ENCODE data around the gene HKDC1. TPM values are rescaled to one million over a fixed set of nuclear protein-coding genes. Genes with fewer than 3 reads are reported as not detected.
"Not testable (repeated sequence)": the region's sequence is repeated elsewhere in the genome, so short reads cannot be mapped to it uniquely, and the experiment has no call there.

The HKDC1 gene
- polyA plus RNA-seq, 1 of the 3 experiments (the other 2 are of a cell fraction) = 0.10 TPM

DNA sequence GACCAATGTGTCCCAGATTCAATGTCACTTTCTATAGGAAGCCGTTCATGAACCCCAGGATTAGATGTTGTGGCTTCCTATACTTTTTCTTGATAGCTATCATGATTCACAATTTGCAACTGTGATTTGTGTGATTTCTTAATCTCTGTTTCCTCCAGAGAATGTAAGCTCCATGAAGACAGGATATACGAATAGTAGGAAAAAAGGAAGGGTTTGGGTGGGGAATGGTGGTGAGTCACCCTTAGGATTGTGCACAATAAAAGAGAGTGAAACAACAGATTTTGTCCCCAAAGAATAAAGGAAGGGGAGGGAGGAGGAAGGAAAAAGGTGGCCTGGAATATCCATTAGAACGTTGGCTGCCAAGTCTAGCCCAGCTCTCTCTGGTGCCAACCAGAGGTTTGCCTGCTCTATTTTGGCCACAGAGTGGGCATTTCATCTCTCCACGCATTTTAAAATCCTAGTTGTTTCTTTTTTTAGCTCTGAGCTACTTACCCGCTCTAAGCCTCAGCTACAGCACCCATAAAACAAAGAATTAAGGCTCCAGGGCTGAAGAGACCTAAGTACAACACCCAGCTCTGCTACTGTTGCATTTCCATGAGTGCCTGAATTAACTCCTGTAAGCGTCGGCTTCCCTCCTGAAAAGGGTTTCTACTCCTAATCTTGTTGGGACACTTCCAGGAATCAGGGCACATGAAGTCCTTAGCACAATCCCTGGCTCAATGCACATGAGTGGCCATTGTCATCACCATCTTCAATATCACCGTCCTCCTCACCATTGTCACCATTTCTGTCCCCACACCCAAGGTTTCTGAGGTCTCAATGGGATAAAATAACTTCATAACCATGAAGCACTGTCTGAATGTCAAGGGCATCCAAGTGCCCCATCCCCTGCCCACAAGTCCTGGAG is 61.6 kb downstream of the HKDC1 start:
- Histone ChIP-seq H3K36me3 (replicated peaks in 1 of 2; ENCODE audit: control insufficient read depth in 1 of 2, insufficient read depth in 2 of 2, low read length in 1 of 2) (no peaks in the 10 kb centered on the region), H4K20me1 (ENCODE audit: insufficient read depth) (no peaks in the 10 kb centered on the region), H3K79me2 (ENCODE audit: insufficient read depth) (no peaks in the 10 kb centered on the region), H3K27ac (ENCODE audit: low read depth in 2 of 2, low read length in 1 of 2) (no peak overlapping the region), H3K27me3 (ENCODE audit: insufficient read depth) (no peaks in the 10 kb centered on the region; the same call in 1 of the 2 replicates), H3F3A (replicated peaks; ENCODE audit: insufficient read depth) (no peaks in the 10 kb centered on the region), H3K4me1 (ENCODE audit: control insufficient read depth in 1 of 2, insufficient read depth in 2 of 2, low read depth in 1 of 2, low read length in 1 of 2) (no peaks in the 10 kb centered on the region), H3K9me3 (no peaks in the 10 kb centered on the region), H3K4me2 (no peak overlapping the region), H3K9ac (no peak overlapping the region), H2AFZ (ENCODE audit: low read depth) (no peak overlapping the region), H3K4me3 (ENCODE audit: low read depth in 2 of 2, low read length in 1 of 2) (no peak overlapping the region), H3K9me2 (no peaks in the 10 kb centered on the region)
- WGBS (ENCODE audit: low lambda C conversion rate) = 76% methylated on average over 8 of the region's 8 CpGs
- DNase-seq = no peak
- CTCF ChIA-PET = no interaction called here
- POLR2A ChIA-PET = no interaction called here
- TF ChIP-seq TCF12 (IDR thresholded peaks at IDR 0.05) (no peak), RXRA (IDR thresholded peaks at IDR 0.05; ENCODE audit: borderline replicate concordance, low read depth) (no peak), EZH2phosphoT487 (IDR thresholded peaks at IDR 0.05; ENCODE audit: borderline replicate concordance, low read depth) (no peak), YY1 (IDR thresholded peaks at IDR 0.05; ENCODE audit: low read depth) (no peak), ELF1 (IDR thresholded peaks at IDR 0.05) (no peak), SMC3 (IDR thresholded peaks at IDR 0.05; ENCODE audit: low read depth, low read length) (no peak), MAX (IDR thresholded peaks at IDR 0.05; ENCODE audit: low read depth) (no peak), RFX5 (IDR thresholded peaks at IDR 0.05; ENCODE audit: low read length) (no peak), ZBTB33 (IDR thresholded peaks at IDR 0.05; ENCODE audit: borderline replicate concordance, low read depth) (no peak)
- TF ChIP-seq, protein P1, sequence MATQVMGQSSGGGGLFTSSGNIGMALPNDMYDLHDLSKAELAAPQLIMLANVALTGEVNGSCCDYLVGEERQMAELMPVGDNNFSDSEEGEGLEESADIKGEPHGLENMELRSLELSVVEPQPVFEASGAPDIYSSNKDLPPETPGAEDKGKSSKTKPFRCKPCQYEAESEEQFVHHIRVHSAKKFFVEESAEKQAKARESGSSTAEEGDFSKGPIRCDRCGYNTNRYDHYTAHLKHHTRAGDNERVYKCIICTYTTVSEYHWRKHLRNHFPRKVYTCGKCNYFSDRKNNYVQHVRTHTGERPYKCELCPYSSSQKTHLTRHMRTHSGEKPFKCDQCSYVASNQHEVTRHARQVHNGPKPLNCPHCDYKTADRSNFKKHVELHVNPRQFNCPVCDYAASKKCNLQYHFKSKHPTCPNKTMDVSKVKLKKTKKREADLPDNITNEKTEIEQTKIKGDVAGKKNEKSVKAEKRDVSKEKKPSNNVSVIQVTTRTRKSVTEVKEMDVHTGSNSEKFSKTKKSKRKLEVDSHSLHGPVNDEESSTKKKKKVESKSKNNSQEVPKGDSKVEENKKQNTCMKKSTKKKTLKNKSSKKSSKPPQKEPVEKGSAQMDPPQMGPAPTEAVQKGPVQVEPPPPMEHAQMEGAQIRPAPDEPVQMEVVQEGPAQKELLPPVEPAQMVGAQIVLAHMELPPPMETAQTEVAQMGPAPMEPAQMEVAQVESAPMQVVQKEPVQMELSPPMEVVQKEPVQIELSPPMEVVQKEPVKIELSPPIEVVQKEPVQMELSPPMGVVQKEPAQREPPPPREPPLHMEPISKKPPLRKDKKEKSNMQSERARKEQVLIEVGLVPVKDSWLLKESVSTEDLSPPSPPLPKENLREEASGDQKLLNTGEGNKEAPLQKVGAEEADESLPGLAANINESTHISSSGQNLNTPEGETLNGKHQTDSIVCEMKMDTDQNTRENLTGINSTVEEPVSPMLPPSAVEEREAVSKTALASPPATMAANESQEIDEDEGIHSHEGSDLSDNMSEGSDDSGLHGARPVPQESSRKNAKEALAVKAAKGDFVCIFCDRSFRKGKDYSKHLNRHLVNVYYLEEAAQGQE (IDR thresholded peaks at IDR 0.05; ENCODE audit: low read depth, low read length) = no peak

- H3K27ac ChIP-seq (ENCODE audit: low read depth in 2 of 2, low read length in 1 of 2); H4K20me1 ChIP-seq (ENCODE audit: insufficient read depth); H3K4me2 ChIP-seq; DNase-seq; H3K4me1 ChIP-seq (ENCODE audit: control insufficient read depth in 1 of 2, insufficient read depth in 2 of 2, low read depth in 1 of 2, low read length in 1 of 2); H3K4me3 ChIP-seq (ENCODE audit: low read depth in 2 of 2, low read length in 1 of 2); H3K27me3 ChIP-seq (ENCODE audit: insufficient read depth); H3K9me3 ChIP-seq; H3F3A ChIP-seq (replicated peaks; ENCODE audit: insufficient read depth); POLR2A ChIA-PET; H3K9me2 ChIP-seq; H3K79me2 ChIP-seq (ENCODE audit: insufficient read depth); H3K9ac ChIP-seq; H3K36me3 ChIP-seq (replicated peaks in 1 of 2; ENCODE audit: control insufficient read depth in 1 of 2, insufficient read depth in 2 of 2, low read length in 1 of 2); H2AFZ ChIP-seq (ENCODE audit: low read depth): not testable (repeated sequence)
- CTCF ChIA-PET = interaction anchor here (1.3 to 1.4 kb wide), 2 partner anchors 14 to 23 kb away, joined by 4 read pairs; no protein-coding TSS in a partner anchor
- WGBS (ENCODE audit: low lambda C conversion rate) = 76% methylated on average over 6 of the region's 6 CpGs
These were observed 64.3 kb downstream of the HKDC1 start for GRCh38 chr10:69284402-69284801.

Data from SK-N-SH (cell line).